Measurements from ENCODE around the gene PYGM. TPM values are rescaled to one million over a fixed set of nuclear protein-coding genes. Genes with fewer than 3 reads are reported as not detected.

Gene PYGM
- total and polyA plus RNA-seq, 4 experiments from 2014 or later = 0.38 to 11.3 (median 10.7) TPM; not detected in 1

GRCh38 chr11:64765291-64765850, 5.6 kb upstream of the PYGM start:
- Mint-ChIP-seq H3K36me3 (peaks cover 72 to 79% of the 10 kb centered on the region in 2 donors), H3K27me3 (no peaks in the 10 kb centered on the region), H3K4me3 (peak overlapping the region; percentile 63 to 90 (median 84)), H3K27ac (peak overlapping the region; percentile 55 to 91 (median 88)), H3K9me3 (peaks cover 0 to 24% (median 0%) of the 10 kb centered on the region in 8 donors), H3K4me1 (peaks cover 61 to 96% (median 83%) of the 10 kb centered on the region in 4 donors)
- Histone ChIP-seq H3K27ac (ENCODE audit: low read depth, low read length) (peak overlapping the region; percentile 47), H3K36me3 (ENCODE audit: insufficient read depth, low read length) (peaks cover 69% of the 10 kb centered on the region), H3K9me3 (ENCODE audit: control insufficient read depth in 1 of 2, low read length in 2 of 2) (no peaks in the 10 kb centered on the region), H3K27me3 (ENCODE audit: insufficient read depth, low read length) (no peaks in the 10 kb centered on the region), H3K4me1 (ENCODE audit: insufficient read depth, low read length) (peaks cover 97% of the 10 kb centered on the region), H3K4me3 (ENCODE audit: low read length in 2 of 2) (no peak overlapping the region)
- intact Hi-C loops (cut with micrococcal nuclease) = no loop called here
- DNase-seq = peak in 1 of 5 donors; percentile 37
- POLR2A ChIA-PET (ENCODE audit: partially characterized antibody) = interaction anchor here (0.8 to 33.1 kb wide), 5 partner anchors 10 to 38 kb away, joined by 3 to 1500 read pairs (median 5); partner anchors contain the start of genes MAP4K2, RASGRP2 and SF1
- CTCF ChIA-PET (ENCODE audit: partially characterized antibody) = interaction anchor here (2.4 to 7.6 kb wide), 3 partner anchors 10 to 21 kb away, joined by 13 to 135 read pairs (median 35); partner anchors contain the start of gene RASGRP2

- peaks cover 63% of the 10 kb centered on the region for H3K36me3 ChIP-seq (ENCODE audit: insufficient read depth, low read length)
- peaks cover 97% of the 10 kb centered on the region for H3K4me1 ChIP-seq (ENCODE audit: insufficient read depth, low read length)
- H3K9me3 Mint-ChIP-seq = peaks cover 0 to 24% (median 0%) of the 10 kb centered on the region in 8 donors
- peak overlapping the region; percentile 70 to 91 (median 88) for H3K27ac Mint-ChIP-seq
- intact Hi-C loops (cut with micrococcal nuclease) = no loop called here
- peak overlapping the region; percentile 47 for H3K27ac ChIP-seq (ENCODE audit: low read depth, low read length)
- ChIA-PET CTCF (ENCODE audit: partially characterized antibody) (interaction anchor here (0.9 to 7.6 kb wide), 4 partner anchors 10 to 20 kb away, joined by 4 to 135 read pairs (median 24); partner anchors contain the start of genes RASGRP2 and SF1), POLR2A (ENCODE audit: partially characterized antibody) (interaction anchor here (0.8 to 33.1 kb wide), 9 partner anchors 10 to 120 kb away, joined by 3 to 1500 read pairs (median 4); partner anchors contain the start of genes MAP4K2, RASGRP2 and SF1)
- H3K27me3 ChIP-seq (ENCODE audit: insufficient read depth, low read length) = no peaks in the 10 kb centered on the region
- H3K4me1 Mint-ChIP-seq = peaks cover 61 to 98% (median 86%) of the 10 kb centered on the region in 4 donors
- H3K36me3 Mint-ChIP-seq = peaks cover 67 to 74% of the 10 kb centered on the region in 2 donors
- H3K27me3 Mint-ChIP-seq = no peaks in the 10 kb centered on the region
- DNase-seq = peak in 1 of 5 donors; percentile 25
- no peaks in the 10 kb centered on the region for H3K9me3 ChIP-seq (ENCODE audit: control insufficient read depth in 1 of 2, low read length in 2 of 2)
- peak overlapping the region; percentile 63 to 90 (median 84) for H3K4me3 Mint-ChIP-seq
- peak overlapping the region in 1 of 2 donors; percentile 15 for H3K4me3 ChIP-seq (ENCODE audit: low read length in 2 of 2)
Observed at GRCh38 chr11:64764753-64765152, 5.0 kb upstream of the PYGM start.

GRCh38 chr11:64764040-64764611, 4.4 kb upstream of the PYGM start:
- POLR2A ChIA-PET (ENCODE audit: partially characterized antibody) = interaction anchor here (0.7 to 33.1 kb wide), 17 partner anchors 11 to 735 kb away, joined by 3 to 1500 read pairs (median 3); partner anchors contain the start of genes MALAT1, MAP4K2, RASGRP2 and SF1
- peaks cover 61 to 68% of the 10 kb centered on the region in 2 donors for H3K36me3 Mint-ChIP-seq
- CTCF ChIA-PET (ENCODE audit: partially characterized antibody) = interaction anchor here (0.9 to 7.6 kb wide), 7 partner anchors 11 to 98 kb away, joined by 3 to 135 read pairs (median 6); partner anchors contain the start of genes RASGRP2 and SF1
- Histone ChIP-seq H3K27ac (ENCODE audit: low read depth, low read length) (peak overlapping the region; percentile 47), H3K27me3 (ENCODE audit: insufficient read depth, low read length) (no peaks in the 10 kb centered on the region), H3K36me3 (ENCODE audit: insufficient read depth, low read length) (peaks cover 56% of the 10 kb centered on the region), H3K9me3 (ENCODE audit: control insufficient read depth in 1 of 2, low read length in 2 of 2) (no peaks in the 10 kb centered on the region), H3K4me1 (ENCODE audit: insufficient read depth, low read length) (peaks cover 96% of the 10 kb centered on the region), H3K4me3 (ENCODE audit: low read length in 2 of 2) (peak overlapping the region; percentile 12 to 15)
- peak overlapping the region; percentile 63 to 91 (median 87) for H3K27ac Mint-ChIP-seq
- peaks cover 57 to 98% (median 83%) of the 10 kb centered on the region in 4 donors for H3K4me1 Mint-ChIP-seq
- peak; percentile 71 to 83 (median 76) for DNase-seq
- peak overlapping the region; percentile 63 to 90 (median 84) for H3K4me3 Mint-ChIP-seq
- peaks cover 0 to 24% (median 0%) of the 10 kb centered on the region in 8 donors for H3K9me3 Mint-ChIP-seq
- no peaks in the 10 kb centered on the region for H3K27me3 Mint-ChIP-seq
- intact Hi-C loops (cut with micrococcal nuclease) = no loop called here

- DNase-seq = peak in 2 of 5 donors; percentile 37
- H3K27me3 ChIP-seq (ENCODE audit: insufficient read depth, low read length) = no peaks in the 10 kb centered on the region
- ChIA-PET POLR2A (ENCODE audit: partially characterized antibody) (interaction anchor here (0.7 to 33.1 kb wide), 17 partner anchors 12 to 736 kb away, joined by 3 to 1500 read pairs (median 3); partner anchors contain the start of genes MALAT1, MAP4K2, RASGRP2 and SF1), CTCF (ENCODE audit: partially characterized antibody) (interaction anchor here (0.8 to 7.6 kb wide), 11 partner anchors 9 to 125 kb away, joined by 3 to 135 read pairs (median 4); partner anchors contain the start of genes RASGRP2 and SF1)
- peaks cover 51% of the 10 kb centered on the region for H3K36me3 ChIP-seq (ENCODE audit: insufficient read depth, low read length)
- no peaks in the 10 kb centered on the region for H3K9me3 ChIP-seq (ENCODE audit: control insufficient read depth in 1 of 2, low read length in 2 of 2)
- Mint-ChIP-seq H3K4me3 (peak overlapping the region; percentile 50 to 90 (median 84)), H3K4me1 (peaks cover 55 to 95% (median 78%) of the 10 kb centered on the region in 4 donors), H3K36me3 (peaks cover 55 to 62% of the 10 kb centered on the region in 2 donors), H3K27me3 (no peaks in the 10 kb centered on the region), H3K27ac (peak overlapping the region; percentile 63 to 91 (median 87)), H3K9me3 (peaks cover 0 to 24% (median 0%) of the 10 kb centered on the region in 8 donors)
- peak overlapping the region; percentile 47 for H3K27ac ChIP-seq (ENCODE audit: low read depth, low read length)
- H3K4me1 ChIP-seq (ENCODE audit: insufficient read depth, low read length) = peaks cover 91% of the 10 kb centered on the region
- intact Hi-C loops (cut with micrococcal nuclease) = loop anchor here (2.0 kb wide), 1 partner anchor 13 kb away; no protein-coding TSS in a partner anchor
- peak overlapping the region; percentile 12 to 15 for H3K4me3 ChIP-seq (ENCODE audit: low read length in 2 of 2)
Observed at GRCh38 chr11:64763526-64764039, 3.8 kb upstream of the PYGM start.

- Histone ChIP-seq H3K9me3 (ENCODE audit: control insufficient read depth in 1 of 2, low read length in 2 of 2) (no peaks in the 10 kb centered on the region), H3K27ac (ENCODE audit: low read depth, low read length) (peak overlapping the region; percentile 47), H3K4me3 (ENCODE audit: low read length in 2 of 2) (peak overlapping the region in 1 of 2 donors; percentile 15), H3K4me1 (ENCODE audit: insufficient read depth, low read length) (peaks cover 84% of the 10 kb centered on the region), H3K36me3 (ENCODE audit: insufficient read depth, low read length) (peaks cover 44% of the 10 kb centered on the region), H3K27me3 (ENCODE audit: insufficient read depth, low read length) (no peaks in the 10 kb centered on the region)
- H3K27me3 Mint-ChIP-seq = no peaks in the 10 kb centered on the region
- H3K9me3 Mint-ChIP-seq = peaks cover 0 to 20% (median 0%) of the 10 kb centered on the region in 8 donors
- peak overlapping the region; percentile 63 to 94 (median 90) for H3K27ac Mint-ChIP-seq
- CTCF ChIA-PET (ENCODE audit: partially characterized antibody) = interaction anchor here (0.8 to 7.6 kb wide), 10 partner anchors 10 to 126 kb away, joined by 3 to 135 read pairs (median 4); partner anchors contain the start of gene RASGRP2
- peak in 2 of 5 donors; percentile 41 to 62 for DNase-seq
- H3K4me3 Mint-ChIP-seq = peak overlapping the region; percentile 63 to 90 (median 77)
- H3K36me3 Mint-ChIP-seq = peaks cover 48 to 56% of the 10 kb centered on the region in 2 donors
- peaks cover 50 to 88% (median 71%) of the 10 kb centered on the region in 4 donors for H3K4me1 Mint-ChIP-seq
- intact Hi-C loops (cut with micrococcal nuclease) = loop anchor here (2.0 kb wide), 1 partner anchor 14 kb away; no protein-coding TSS in a partner anchor
- POLR2A ChIA-PET (ENCODE audit: partially characterized antibody) = interaction anchor here (0.7 to 33.1 kb wide), 14 partner anchors 12 to 736 kb away, joined by 3 to 1500 read pairs (median 4); partner anchors contain the start of genes MALAT1, MAP4K2, RASGRP2 and SF1
Observed at GRCh38 chr11:64762674-64763525, 3.1 kb upstream of the PYGM start.

GRCh38 chr11:64762277-64762673, 2.5 kb upstream of the PYGM start:
- peak in 1 of 5 donors; percentile 28 for DNase-seq
- Mint-ChIP-seq H3K4me3 (peak overlapping the region; percentile 42 to 90 (median 77)), H3K36me3 (peaks cover 42 to 51% of the 10 kb centered on the region in 2 donors), H3K27me3 (no peaks in the 10 kb centered on the region), H3K9me3 (peaks cover 0 to 25% (median 0%) of the 10 kb centered on the region in 8 donors), H3K27ac (peak overlapping the region; percentile 63 to 94 (median 90)), H3K4me1 (peaks cover 50 to 86% (median 68%) of the 10 kb centered on the region in 4 donors)
- Histone ChIP-seq H3K9me3 (ENCODE audit: control insufficient read depth in 1 of 2, low read length in 2 of 2) (no peaks in the 10 kb centered on the region), H3K4me3 (ENCODE audit: low read length in 2 of 2) (no peak overlapping the region), H3K27ac (ENCODE audit: low read depth, low read length) (peak overlapping the region; percentile 47), H3K36me3 (ENCODE audit: insufficient read depth, low read length) (peaks cover 38% of the 10 kb centered on the region), H3K27me3 (ENCODE audit: insufficient read depth, low read length) (no peaks in the 10 kb centered on the region), H3K4me1 (ENCODE audit: insufficient read depth, low read length) (peaks cover 77% of the 10 kb centered on the region)
- ChIA-PET POLR2A (ENCODE audit: partially characterized antibody) (interaction anchor here (1.4 to 33.1 kb wide), 5 partner anchors 13 to 100 kb away, joined by 3 to 1500 read pairs (median 23); partner anchors contain the start of genes MAP4K2, RASGRP2 and SF1), CTCF (ENCODE audit: partially characterized antibody) (interaction anchor here (0.9 to 7.6 kb wide), 4 partner anchors 11 to 73 kb away, joined by 4 to 135 read pairs (median 20); partner anchors contain the start of gene RASGRP2)
- intact Hi-C loops (cut with micrococcal nuclease) = loop anchor here (2.0 kb wide), 1 partner anchor 15 kb away; no protein-coding TSS in a partner anchor

Measured in CD4-positive, alpha-beta memory T cell (primary cell).